Measurements from ENCODE around the gene FXN.

DNA sequence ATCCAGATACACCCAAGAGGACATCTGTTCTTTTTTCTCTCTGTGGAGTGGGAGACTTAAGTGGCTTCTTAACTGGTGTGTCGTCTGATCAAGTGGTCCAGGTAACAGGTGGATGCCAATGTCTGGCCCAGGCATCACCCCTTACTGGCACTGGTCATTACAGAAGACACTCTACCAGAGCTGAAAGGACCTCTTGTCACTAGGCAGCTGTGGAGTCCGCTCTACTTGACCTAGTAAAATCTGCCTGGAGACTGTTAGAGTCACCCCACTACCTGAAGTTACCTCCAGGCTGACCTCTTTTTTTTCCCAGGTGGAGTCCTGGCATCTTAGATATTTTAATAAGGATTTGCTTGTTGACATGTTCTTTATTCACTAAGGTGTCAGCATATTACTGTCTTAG is 22.5 kb downstream of the FXN start:
- TF ChIP-seq SNAI2 (CRISPR knock-in tag; IDR thresholded peaks at IDR 0.05): no peak
- TF ChIP-seq, protein P1, sequence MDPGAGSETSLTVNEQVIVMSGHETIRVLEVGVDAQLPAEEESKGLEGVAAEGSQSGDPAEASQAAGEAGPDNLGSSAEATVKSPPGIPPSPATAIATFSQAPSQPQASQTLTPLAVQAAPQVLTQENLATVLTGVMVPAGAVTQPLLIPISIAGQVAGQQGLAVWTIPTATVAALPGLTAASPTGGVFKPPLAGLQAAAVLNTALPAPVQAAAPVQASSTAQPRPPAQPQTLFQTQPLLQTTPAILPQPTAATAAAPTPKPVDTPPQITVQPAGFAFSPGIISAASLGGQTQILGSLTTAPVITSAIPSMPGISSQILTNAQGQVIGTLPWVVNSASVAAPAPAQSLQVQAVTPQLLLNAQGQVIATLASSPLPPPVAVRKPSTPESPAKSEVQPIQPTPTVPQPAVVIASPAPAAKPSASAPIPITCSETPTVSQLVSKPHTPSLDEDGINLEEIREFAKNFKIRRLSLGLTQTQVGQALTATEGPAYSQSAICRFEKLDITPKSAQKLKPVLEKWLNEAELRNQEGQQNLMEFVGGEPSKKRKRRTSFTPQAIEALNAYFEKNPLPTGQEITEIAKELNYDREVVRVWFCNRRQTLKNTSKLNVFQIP (CRISPR knock-in tag; IDR thresholded peaks at IDR 0.05; ENCODE audit: borderline replicate concordance, low read depth): no peak
- no peak for TF ChIP-seq ZFP3 (CRISPR knock-in tag; IDR thresholded peaks at IDR 0.05)
- no peak for TF ChIP-seq RARB (CRISPR knock-in tag; IDR thresholded peaks at IDR 0.05)
- TF ChIP-seq, protein P2, sequence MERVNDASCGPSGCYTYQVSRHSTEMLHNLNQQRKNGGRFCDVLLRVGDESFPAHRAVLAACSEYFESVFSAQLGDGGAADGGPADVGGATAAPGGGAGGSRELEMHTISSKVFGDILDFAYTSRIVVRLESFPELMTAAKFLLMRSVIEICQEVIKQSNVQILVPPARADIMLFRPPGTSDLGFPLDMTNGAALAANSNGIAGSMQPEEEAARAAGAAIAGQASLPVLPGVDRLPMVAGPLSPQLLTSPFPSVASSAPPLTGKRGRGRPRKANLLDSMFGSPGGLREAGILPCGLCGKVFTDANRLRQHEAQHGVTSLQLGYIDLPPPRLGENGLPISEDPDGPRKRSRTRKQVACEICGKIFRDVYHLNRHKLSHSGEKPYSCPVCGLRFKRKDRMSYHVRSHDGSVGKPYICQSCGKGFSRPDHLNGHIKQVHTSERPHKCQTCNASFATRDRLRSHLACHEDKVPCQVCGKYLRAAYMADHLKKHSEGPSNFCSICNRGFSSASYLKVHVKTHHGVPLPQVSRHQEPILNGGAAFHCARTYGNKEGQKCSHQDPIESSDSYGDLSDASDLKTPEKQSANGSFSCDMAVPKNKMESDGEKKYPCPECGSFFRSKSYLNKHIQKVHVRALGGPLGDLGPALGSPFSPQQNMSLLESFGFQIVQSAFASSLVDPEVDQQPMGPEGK (CRISPR knock-in tag; IDR thresholded peaks at IDR 0.05; ENCODE audit: borderline replicate concordance): no peak
- no peak for TF ChIP-seq PPARA (CRISPR knock-in tag; IDR thresholded peaks at IDR 0.05; ENCODE audit: borderline replicate concordance)
- TF ChIP-seq BACH2 (CRISPR knock-in tag; IDR thresholded peaks at IDR 0.05; ENCODE audit: borderline replicate concordance): no peak
- TF ChIP-seq, protein P3, sequence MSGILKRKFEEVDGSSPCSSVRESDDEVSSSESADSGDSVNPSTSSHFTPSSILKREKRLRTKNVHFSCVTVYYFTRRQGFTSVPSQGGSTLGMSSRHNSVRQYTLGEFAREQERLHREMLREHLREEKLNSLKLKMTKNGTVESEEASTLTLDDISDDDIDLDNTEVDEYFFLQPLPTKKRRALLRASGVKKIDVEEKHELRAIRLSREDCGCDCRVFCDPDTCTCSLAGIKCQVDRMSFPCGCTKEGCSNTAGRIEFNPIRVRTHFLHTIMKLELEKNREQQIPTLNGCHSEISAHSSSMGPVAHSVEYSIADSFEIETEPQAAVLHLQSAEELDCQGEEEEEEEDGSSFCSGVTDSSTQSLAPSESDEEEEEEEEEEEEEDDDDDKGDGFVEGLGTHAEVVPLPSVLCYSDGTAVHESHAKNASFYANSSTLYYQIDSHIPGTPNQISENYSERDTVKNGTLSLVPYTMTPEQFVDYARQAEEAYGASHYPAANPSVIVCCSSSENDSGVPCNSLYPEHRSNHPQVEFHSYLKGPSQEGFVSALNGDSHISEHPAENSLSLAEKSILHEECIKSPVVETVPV (CRISPR knock-in tag; IDR thresholded peaks at IDR 0.05): no peak
- no peak for TF ChIP-seq ARNTL (CRISPR knock-in tag; IDR thresholded peaks at IDR 0.05; ENCODE audit: borderline replicate concordance, low read depth)
- TF ChIP-seq, protein P4, sequence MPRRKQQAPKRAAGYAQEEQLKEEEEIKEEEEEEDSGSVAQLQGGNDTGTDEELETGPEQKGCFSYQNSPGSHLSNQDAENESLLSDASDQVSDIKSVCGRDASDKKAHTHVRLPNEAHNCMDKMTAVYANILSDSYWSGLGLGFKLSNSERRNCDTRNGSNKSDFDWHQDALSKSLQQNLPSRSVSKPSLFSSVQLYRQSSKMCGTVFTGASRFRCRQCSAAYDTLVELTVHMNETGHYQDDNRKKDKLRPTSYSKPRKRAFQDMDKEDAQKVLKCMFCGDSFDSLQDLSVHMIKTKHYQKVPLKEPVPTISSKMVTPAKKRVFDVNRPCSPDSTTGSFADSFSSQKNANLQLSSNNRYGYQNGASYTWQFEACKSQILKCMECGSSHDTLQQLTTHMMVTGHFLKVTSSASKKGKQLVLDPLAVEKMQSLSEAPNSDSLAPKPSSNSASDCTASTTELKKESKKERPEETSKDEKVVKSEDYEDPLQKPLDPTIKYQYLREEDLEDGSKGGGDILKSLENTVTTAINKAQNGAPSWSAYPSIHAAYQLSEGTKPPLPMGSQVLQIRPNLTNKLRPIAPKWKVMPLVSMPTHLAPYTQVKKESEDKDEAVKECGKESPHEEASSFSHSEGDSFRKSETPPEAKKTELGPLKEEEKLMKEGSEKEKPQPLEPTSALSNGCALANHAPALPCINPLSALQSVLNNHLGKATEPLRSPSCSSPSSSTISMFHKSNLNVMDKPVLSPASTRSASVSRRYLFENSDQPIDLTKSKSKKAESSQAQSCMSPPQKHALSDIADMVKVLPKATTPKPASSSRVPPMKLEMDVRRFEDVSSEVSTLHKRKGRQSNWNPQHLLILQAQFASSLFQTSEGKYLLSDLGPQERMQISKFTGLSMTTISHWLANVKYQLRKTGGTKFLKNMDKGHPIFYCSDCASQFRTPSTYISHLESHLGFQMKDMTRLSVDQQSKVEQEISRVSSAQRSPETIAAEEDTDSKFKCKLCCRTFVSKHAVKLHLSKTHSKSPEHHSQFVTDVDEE (CRISPR knock-in tag; IDR thresholded peaks at IDR 0.05): no peak
- no peak for TF ChIP-seq TOX (CRISPR knock-in tag; IDR thresholded peaks at IDR 0.05; ENCODE audit: borderline replicate concordance)
- TF ChIP-seq ZNF8 (CRISPR knock-in tag; IDR thresholded peaks at IDR 0.05): no peak

Data from SK-N-SH treated with all-trans-retinoic acid at 6 μM for 48 hours (cell line).